NCI-H82 treated with DMSO at 0.1 percent for 48 hours (cell line): ENCODE results near the gene LDLRAD2.

Experiments used
- DNase-seq: peaks from one replicate; lab custom pipeline; 2025; ENCODE audit not compliant: unreplicated experiment; lab: John Stamatoyannopoulos, UW

The LDLRAD2 gene

DNA sequence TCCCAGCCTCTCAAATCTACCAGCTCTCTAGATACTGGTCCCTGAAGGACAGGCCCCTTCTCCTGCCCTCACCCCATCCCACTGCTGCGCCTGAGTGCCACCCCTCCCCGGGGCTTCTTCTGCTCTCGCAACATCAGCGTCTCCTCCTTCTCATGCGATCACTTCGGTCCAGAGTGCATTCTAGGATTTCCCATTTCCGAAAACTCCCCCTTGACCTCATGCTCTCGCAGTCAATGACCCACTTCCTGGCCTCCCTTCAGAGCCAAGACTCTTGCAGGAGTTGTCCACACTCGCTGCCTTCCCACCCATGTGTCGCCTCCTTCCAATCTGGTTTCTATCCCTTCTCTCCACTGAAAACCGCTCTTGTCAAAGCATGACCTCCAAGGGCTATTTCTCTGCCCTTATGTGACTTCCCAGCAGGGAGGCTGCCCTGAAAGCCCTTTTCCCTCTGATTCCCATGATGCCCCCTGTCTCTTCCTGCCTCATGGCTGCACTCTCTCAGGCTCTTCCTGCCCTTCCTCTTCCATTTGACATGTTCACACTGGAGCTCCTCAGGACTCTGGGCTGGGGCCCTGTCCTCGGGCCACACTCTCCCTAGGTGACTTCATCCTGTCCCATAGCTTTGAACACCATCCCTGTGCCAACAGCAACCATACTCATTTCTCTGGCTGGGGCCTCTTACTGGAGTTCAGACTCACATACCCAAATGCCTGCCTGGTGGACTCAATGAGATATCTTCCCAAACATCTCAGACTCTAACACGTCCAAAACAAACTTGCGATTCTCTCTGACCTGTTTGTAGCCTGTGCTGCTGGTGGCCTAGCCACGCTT is 46.0 kb downstream of the LDLRAD2 start:
- no peak for DNase-seq

DNA sequence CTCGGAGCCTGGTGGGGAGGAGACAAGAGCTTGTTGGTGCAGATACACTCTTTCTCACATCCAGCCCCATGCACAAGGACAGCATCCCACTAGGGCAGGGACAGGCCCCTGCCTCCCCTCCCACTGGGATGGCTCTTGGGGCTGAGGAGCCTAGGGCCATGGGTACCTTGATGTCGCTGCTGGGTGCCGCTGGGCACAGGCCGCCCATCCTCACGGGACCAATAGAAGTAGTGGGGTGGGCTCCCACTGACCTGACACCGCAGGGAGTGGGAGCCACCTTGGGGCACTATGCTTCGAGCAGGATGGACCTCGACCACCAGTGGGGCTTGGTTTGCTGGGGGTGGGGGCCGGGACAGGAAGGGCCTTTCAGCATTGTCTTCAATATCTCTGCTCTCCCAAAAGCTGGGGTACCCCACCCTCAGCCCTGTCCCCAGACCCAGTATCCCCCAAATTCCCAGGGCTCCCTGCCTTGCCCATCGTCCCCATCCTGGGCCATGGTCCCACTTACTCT is 47.7 kb downstream of the LDLRAD2 start:
- DNase-seq = no peak

DNA sequence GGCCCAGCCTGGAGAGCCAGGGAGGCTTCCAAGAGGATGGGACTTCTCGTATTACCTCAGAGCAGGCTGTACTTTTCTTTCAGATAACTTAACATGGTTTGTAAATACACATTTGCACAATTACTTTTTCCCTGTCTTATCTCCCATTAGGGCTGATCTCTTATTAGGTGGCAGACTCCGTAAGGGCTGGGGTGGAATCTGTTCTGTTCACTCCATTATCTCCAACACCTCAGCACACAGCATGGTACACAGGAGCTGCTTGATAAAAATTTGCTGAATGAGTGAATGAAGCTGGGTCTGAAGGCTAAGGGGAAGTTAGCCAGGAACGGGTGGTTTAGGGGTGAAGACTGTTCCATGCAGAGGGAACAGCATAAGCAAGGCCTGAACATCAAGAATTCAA is 48.9 kb downstream of the LDLRAD2 start:
- DNase-seq = no peak

DNA sequence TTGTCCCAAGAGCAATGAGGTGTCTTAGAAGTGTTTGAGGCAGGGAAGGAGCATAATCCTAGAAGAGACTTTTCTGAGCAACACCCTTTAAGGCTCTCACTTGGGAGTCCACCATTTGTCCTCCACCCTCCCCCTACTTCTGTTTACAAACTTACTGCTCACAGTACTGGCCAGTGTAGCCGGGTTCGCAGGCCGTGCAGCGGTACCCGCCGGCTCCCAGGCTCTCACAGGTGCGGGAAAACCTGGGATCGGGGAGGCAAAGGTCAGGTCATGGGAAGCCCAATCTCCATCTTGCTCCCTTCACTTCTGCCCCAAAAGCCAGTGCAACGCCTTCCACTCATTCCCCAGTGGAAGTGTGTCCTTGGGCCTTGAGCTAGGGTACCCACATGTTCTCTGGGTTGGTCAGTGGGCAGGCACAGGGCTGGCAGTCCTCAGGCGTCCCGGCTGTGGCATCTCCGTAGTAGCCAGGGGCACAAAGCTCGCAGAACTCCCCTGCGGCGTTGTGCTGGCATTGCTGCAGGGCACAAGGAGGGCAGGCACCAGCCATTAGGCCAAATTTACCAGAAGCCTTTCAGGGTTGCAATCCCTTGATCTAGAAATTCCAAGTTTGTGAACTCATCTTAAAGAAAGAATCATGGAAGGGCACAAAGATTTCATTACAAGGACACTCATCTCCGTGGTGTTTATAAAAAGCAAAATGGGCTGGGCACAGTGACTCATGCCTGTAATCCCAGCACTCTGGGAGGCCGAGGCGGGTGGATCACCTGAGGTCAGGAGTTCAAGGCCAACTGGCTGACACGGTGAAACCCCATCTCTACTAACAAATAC is 49.8 kb downstream of the LDLRAD2 start:
- no peak for DNase-seq

DNA sequence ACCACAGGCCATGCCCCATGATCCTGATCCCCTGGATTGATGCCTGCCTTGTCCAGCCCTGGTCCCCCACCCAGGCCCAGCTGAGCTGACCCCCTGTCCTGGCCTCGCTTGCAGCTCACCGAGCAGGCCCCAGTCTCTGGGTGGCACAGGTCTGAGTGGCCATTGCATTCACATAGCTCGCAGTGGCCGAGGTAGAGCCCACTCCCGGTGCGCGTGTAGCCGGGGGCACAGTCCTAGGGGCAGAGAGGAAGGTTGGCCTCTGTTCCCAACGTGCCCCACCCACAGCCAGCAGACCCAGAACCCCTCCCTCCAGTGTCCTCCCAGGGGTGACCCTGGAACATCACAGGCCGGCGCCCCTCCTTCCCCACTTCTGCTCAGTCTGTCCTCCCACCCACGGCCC is 51.9 kb downstream of the LDLRAD2 start:
- DNase-seq = no peak

DNA sequence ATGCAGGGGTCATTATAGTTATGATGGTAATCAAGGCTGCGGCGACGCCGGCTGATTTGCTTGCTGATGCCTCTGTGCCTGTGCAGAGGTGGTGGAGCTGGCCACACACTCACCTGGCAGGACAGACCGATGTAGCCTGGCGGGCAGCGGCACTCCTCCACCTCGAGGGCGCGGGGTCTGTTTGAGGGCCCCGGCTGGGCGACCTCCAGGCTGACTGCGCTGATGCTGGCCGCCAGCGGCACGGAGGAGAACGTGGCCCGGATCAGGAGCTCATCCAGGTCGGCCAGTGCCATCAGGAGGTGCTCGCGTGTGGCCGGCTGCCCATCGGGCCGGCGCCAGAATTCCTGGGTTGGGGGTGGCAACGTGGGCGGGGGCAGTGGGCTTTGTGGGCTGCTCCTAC is 52.7 kb downstream of the LDLRAD2 start:
- DNase-seq = no peak

DNA sequence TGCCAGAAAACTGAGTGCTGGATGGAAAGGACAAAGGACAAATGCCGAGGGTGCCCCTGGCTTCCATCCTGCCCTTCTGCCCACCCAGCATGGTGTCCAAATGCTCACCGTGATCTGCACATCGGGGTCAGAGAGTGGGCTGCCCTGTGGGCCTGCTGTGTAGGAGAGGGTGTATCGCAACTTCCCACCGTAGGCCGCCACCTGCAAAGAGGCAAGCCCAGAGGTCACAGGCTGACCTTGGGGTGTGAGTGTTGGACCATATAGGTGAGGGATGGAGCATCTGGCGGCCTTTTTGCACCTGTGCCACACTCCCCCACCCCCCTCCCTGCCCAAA is 53.5 kb downstream of the LDLRAD2 start:
- DNase-seq = no peak

DNA sequence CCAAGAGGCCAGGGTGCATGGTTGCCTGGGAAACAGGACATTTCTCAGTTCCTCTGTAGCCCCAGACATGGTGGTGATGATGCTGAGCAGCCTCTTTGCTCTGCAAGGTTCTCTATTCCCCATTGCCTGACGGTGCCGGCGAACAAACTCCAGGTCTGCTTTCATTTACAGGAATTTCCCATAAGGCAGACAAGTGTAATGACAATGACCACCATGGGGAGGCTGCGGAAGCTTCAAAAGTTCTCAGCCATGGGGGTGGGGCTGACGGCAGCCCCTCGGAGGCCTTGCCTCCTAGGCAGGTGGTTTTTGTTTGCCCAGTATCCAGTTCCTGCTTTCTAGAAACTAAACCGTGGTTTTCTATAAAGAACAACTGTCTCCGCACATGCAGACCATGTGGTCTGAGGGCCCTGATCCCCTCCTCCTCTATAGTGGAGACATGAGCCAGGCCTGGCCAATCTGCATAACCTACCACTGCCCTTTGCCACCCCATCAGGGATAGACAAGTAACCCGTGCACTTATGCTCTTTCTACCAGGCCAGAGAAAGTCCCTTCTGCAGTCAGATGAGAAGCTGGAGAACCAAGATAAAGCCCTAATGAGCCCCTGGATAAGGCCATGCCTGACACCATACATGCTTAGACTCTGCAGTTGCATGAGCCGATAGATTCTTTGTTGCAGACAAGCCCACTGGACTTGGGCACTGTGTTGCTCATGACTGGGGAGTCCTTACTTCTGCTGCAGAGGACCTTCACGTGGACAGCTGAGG is 54.1 kb downstream of the LDLRAD2 start:
- DNase-seq = no peak

DNA sequence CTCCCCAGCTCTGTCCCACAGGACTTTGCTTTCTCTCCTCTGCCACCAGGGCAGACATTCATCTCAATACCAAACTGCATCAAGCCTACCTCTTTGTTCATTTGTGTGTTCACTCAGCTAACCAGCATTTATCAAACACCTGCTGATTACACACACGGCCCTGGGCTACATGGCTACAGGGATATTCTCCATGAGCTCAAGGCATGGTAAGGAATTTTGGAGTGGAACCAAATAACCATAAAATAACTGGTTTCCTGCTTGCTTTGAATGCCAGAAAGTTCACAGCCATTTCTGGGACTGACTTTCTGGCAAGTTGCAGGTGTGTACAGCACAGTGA is 54.6 kb downstream of the LDLRAD2 start:
- no peak for DNase-seq

DNA sequence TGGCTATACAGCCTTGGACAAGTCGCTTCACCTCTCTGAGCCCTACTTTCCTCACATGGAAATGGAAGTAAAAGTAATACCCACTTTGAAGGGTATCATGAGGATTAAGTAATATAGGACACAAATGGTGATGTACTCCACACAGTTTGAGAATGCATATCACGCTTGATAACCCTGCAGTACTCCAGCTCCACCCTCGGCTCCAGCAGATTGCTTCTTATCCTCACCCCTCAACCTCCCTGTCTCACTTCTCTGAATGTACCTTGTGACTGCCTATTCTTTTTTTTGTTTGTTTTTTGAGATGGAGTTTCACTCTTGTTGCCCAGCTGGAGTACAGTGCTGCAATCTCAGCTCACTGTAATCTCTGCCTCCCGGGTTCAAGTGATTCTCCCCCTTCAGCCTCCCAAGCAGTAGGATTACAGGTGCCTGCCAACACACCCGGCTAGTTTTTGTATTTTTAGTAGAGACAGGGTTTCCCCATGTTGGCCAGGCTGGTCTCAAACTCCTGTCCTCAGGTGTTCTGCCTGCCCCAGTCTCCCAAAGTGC is 55.5 kb downstream of the LDLRAD2 start:
- no peak for DNase-seq

DNA sequence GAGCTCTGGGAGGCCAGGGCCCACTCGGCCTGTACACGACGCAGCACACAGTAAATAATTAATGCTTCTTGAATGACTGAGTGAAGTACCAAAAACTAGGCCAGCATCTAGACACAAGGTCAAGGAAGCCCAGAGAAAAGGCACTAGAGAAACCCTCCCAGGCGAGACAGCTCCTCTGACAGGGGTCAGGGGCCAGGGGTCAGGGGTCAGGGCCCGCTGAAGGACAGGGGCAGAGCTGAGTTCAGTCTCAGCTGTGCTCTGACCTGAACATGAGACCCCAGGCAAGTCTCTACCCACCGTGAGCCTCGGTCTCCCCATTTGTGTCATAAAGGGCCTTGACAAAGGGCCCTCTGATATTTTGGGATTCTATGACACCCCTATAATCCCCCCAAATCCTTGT is 56.4 kb downstream of the LDLRAD2 start:
- no peak for DNase-seq

DNA sequence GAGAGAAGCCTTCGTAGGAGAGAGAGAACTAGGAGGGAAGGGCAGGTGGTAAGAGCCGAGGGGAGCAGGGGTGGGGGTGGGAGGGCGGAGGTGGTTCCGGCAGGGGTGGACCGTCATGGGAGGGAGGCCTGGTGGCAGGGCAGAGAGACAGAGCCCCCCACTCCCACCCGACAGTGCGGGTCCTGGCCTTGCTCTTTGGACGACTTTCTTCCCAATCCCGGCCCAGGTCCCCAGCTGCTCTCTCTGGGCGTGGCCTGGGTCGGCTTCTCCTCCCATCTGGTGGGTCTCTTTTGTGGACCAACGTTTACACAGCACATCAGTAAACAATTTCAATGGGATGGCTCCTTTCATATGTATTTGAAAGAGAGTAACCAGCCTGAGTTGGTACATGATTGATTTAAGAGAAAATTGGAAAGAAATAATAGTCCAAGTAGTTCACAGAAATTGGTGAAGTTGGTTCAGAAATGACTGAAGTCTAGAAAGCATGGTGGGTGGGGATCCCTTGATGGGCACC is 56.9 kb downstream of the LDLRAD2 start:
- DNase-seq = no peak

DNA sequence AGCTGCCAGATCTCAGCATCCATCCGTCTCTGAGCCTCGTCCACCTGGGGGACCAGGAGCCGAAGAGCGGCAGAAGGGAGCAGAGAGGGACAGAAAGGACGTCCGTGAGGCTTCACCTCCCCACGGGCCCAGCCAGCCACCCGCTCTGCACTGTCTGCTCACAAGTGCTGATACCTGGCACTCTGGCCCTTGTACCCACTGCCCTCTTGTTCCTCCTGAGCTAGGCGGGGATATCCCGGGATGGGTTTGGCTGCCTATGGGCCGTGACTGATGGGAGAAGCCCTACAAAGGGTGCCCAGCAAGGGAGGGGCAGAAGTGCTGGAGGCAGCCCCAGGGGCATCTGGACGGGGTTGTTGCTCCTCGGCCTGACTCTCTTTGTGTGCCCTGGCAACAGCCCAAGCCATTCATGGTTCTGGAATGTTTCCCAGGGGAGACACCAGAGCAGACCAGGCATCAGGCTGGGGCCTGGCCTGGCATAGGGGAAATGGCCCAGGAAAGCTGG is 57.6 kb downstream of the LDLRAD2 start:
- DNase-seq = no peak

DNA sequence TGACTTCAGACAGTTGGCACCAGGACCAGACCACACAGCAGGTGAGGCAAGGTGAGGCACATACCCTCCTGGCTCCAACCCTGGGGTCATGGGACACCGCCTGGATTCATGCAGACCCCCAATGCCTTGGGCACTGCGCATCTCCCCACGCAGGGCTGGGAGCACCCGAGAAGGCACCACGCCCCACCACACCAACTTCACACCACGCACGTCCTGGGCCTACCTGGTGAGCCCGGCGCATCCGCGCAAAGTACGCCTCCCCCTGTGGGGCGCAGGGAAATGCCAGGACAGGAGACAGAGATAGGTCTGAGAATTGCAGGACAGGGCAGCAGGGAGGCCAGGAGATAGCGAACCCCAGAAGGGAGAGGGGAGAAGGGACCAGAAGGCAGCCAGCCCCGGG is 58.5 kb downstream of the LDLRAD2 start:
- DNase-seq = no peak

DNA sequence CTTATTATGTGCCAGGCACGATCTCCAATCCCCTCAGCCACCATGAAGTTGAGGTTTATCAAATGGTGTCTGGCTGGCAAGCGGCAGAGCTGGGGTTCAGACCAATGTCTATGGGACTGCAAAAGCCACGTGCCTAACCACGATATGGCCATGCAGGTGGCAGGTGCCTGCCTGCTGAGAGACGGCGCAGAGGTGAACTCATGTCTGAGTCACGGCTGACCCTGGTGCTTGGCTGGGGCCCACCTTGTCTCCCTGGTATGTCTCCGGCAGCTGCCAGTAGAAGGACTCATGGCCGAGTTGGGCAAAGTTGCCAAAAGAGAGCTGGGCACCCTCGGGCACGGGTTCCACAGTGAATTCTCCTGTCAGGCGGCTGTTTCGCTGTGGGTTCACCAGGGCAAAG is 59.9 kb downstream of the LDLRAD2 start:
- DNase-seq = no peak

DNA sequence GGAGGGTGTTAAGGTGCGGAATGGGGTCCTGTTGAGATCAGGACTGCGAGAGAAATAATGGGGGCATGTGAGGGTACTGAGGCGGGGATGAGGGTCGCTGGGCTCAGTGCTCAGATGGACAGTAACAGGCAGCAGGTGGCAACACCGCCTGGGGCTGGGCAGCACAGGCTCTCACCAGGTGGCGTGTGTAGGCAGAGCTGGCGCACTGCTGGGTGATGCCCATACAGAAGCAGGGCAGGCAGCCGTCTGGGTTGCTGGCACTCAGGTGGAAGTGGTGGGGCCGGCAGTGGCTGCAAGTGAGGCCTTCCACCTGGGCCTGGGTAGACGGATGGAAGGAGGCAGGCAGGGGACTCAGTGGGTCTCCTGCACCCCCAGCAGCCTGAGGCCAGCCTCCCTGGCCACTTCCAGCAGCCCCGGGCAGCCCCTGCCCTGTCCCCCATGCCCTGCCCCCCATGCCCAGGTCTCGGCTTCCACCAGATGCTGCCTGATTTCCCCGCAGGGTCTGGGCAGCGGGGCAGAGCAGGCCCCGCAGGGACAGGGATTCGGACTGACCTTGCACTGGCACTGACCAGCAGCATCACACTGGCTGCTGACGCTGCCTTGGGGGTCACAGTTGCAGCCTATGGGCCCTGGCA is 60.5 kb downstream of the LDLRAD2 start:
- DNase-seq = no peak

DNA sequence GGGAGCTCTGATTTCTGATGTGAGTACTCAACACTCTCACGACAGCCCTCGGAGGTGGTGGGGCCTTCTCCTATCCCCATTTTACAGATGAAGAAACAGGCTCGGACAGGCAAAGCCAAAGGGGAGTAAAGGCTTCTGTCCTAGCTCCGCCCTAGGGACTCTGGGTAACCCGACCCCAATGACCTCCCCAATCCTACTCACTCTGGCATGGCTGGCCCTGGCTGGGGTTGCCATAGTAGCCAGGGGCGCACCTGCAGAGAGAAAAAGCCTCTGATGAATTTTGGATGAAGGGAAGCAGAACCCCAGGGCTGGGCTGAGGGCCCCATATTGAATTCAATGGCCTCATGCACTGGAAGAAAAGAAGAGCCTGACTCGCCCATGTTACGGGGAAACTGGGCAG is 61.1 kb downstream of the LDLRAD2 start:
- no peak for DNase-seq

DNA sequence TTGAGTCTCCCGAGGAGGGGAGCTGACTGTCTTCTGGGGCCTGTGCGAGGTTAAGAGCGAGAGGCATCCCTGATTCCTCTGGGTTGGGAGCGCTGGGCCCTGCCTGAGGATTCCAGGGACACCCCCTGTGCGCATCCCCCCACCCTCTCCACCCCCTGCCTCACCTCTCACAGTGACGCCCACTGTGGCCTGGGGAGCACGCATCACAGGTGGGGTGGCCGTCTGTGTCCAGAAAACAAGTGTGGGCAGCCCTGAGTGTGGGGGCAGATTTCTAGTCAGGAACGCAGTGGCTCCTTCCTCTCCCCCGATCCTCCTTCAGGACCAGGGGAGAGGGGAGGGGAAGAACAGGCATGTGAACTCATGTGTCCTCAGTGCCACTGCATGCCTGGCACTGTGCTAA is 61.7 kb downstream of the LDLRAD2 start:
- no peak for DNase-seq

DNA sequence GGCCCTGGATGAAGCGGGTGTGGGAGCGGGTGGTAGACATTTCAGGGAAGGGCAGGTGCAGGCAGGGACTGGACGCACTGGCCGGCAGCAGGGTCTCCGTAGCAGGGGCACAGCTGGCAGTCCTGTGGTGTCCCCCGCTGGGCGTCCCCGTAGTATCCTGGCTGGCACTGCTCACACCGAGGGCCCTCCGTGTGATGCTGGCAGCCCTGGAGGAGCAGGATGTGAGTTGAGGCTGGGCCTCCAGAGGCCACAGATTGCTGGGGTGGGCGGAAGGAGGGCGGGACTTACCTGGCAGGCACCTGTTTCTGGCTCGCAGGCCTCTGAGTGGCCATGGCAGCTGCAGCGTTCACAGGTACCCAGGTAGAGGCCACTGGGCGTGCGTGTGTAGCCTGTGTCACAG is 62.3 kb downstream of the LDLRAD2 start:
- DNase-seq = no peak
